ENCODE results near the gene C9orf57. TPM values are rescaled to one million over a fixed set of nuclear protein-coding genes. Genes with fewer than 3 reads are reported as not detected.

The C9orf57 gene
- total and polyA plus RNA-seq, 11 donors = not detected

GRCh38 chr9:72046630-72047456 is 13.6 kb downstream of the C9orf57 start:
- H3K27me3 ChIP-seq = no peaks in the 10 kb centered on the region
- no peak overlapping the region for H3K4me3 ChIP-seq
- TF ChIP-seq CTCF (IDR thresholded peaks at IDR 0.05) (no peak), POLR2A (IDR thresholded peaks at IDR 0.05) (no peak)
- H3K9me3 ChIP-seq = no peaks in the 10 kb centered on the region
- no peak for ATAC-seq
- H3K4me1 ChIP-seq = peaks cover 0 to 4% (median 0%) of the 10 kb centered on the region in 12 donors
- WGBS, 4 donors = 91 to 94% (median 93%) methylated on average over 8 of the region's 8 CpGs
- DNase-seq = no peak
- no peak overlapping the region for H3K27ac ChIP-seq
- intact Hi-C loops (cut with DNase I) = loop anchor here in 3 of 10 donors (10.0 kb wide), 3 partner anchors 548 to 778 kb away; no protein-coding TSS in a partner anchor
- no peaks in the 10 kb centered on the region for H3K36me3 ChIP-seq

- Histone ChIP-seq H3K4me3 (no peak overlapping the region), H3K4me1 (peaks cover 0 to 9% (median 0%) of the 10 kb centered on the region in 12 donors), H3K36me3 (no peaks in the 10 kb centered on the region), H3K27ac (no peak overlapping the region), H3K9me3 (no peaks in the 10 kb centered on the region), H3K27me3 (no peaks in the 10 kb centered on the region)
- intact Hi-C loops (cut with DNase I) = loop anchor here in 5 of 10 donors (5.0 to 10.0 kb wide), 5 partner anchors 548 to 781 kb away; no protein-coding TSS in a partner anchor
- no peak for ATAC-seq
- 60 to 78% (median 63%) methylated on average over 4 of the region's 4 CpGs for WGBS, 4 donors
- no peak for DNase-seq
- TF ChIP-seq POLR2A (IDR thresholded peaks at IDR 0.05) = no peak
- no peak for TF ChIP-seq CTCF (IDR thresholded peaks at IDR 0.05)
These were observed 16.3 kb downstream of the C9orf57 start for GRCh38 chr9:72044095-72044494.

GRCh38 chr9:72043576-72043975 is 16.8 kb downstream of the C9orf57 start:
- 90 to 97% (median 94%) methylated on average over 2 of the region's 2 CpGs for WGBS, 4 donors
- no peak for ATAC-seq
- H3K4me1 ChIP-seq = peaks cover 0 to 9% (median 0%) of the 10 kb centered on the region in 12 donors
- H3K4me3 ChIP-seq = no peak overlapping the region
- TF ChIP-seq CTCF (IDR thresholded peaks at IDR 0.05) = no peak
- no peak for DNase-seq
- intact Hi-C loops (cut with DNase I) = loop anchor here in 5 of 10 donors (5.0 to 10.0 kb wide), 5 partner anchors 549 to 781 kb away; no protein-coding TSS in a partner anchor
- no peaks in the 10 kb centered on the region for H3K36me3 ChIP-seq
- H3K27me3 ChIP-seq = no peaks in the 10 kb centered on the region
- H3K9me3 ChIP-seq = no peaks in the 10 kb centered on the region
- no peak overlapping the region for H3K27ac ChIP-seq

- DNase-seq (no peak), ATAC-seq (no peak)
- H3K27me3 ChIP-seq = no peaks in the 10 kb centered on the region
- peaks cover 0 to 9% (median 0%) of the 10 kb centered on the region in 12 donors for H3K4me1 ChIP-seq
- intact Hi-C loops (cut with DNase I) = loop anchor here in 5 of 10 donors (5.0 to 10.0 kb wide), 5 partner anchors 549 to 782 kb away; no protein-coding TSS in a partner anchor
- H3K27ac ChIP-seq = no peak overlapping the region
- 90 to 95% (median 93%) methylated on average over 3 of the region's 3 CpGs for WGBS, 4 donors
- TF ChIP-seq POLR2A (IDR thresholded peaks at IDR 0.05) = no peak
- TF ChIP-seq CTCF (IDR thresholded peaks at IDR 0.05) = no peak
- H3K9me3 ChIP-seq = no peaks in the 10 kb centered on the region
- H3K4me3 ChIP-seq = no peak overlapping the region
- H3K36me3 ChIP-seq = no peaks in the 10 kb centered on the region
These were observed 17.5 kb downstream of the C9orf57 start for GRCh38 chr9:72042928-72043327.

Data from heart left ventricle (tissue), 16 donors.